GM19035 (cell line): ENCODE data around the gene FUT8.

ENCODE experiments used
- ATAC-seq: cut with Tn5 transposase; IDR thresholded peaks from one replicate; pipeline ENCODE4 v1.9.1; 2021; ENCODE audit not compliant: unreplicated experiment

Gene FUT8

DNA sequence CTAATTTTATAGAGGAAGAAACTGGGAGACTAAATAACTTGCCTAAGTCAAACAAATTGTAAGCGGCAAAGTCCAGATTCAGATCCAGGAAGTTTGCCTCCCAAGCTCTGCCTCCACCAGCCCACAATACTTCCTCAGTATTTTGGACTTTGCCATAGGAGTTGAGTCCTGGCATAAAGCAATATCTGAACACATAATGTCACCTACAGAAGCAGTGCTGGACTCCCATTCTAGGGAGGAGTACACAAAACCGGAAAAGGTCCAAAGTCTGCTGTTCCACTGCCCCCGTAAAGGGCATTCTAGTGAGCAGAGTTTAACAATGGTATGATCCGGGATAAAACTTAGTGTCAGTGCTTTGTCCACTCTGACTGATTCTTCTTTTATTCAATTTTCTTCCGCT is 340.5 kb downstream of the FUT8 start:
- ATAC-seq: no peak

DNA sequence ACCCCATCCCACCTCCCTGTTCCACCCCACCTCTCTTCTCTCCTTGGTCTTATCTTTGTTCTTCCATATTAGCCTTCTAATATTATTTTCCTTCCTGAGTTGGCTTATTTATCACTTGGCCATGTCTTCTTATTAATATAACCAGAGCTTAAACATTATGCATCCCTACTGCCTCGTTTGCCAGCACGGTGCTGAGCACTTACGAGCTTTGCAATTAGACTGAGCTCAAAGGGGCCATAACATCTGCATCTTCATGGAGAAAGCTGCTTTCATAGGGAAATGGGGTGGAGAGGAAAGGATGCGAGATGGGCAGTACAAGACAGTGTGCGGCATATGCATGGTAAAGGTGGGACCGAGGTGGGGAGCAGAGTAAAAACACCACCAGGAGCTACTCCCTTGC is 342.8 kb downstream of the FUT8 start:
- no peak for ATAC-seq

DNA sequence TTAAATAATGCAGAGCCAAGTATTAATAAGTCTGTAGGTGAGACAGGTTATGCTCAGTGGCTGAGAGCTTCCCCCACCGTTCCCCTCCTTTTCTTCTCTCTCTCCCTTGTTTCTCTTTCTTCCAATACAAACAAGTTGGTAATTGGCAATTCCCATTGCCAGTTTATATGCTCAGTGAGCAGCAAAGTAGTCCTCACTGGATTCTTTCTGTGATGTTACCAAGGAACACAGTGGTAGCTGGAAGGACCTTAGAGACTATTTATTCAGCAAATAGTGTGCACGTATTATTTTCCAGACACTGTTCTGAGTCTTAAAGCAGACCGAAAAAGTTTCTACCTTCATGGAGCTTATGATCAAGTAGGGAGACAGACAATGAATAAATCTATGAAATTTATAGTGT is 344.4 kb downstream of the FUT8 start:
- no peak for ATAC-seq

DNA sequence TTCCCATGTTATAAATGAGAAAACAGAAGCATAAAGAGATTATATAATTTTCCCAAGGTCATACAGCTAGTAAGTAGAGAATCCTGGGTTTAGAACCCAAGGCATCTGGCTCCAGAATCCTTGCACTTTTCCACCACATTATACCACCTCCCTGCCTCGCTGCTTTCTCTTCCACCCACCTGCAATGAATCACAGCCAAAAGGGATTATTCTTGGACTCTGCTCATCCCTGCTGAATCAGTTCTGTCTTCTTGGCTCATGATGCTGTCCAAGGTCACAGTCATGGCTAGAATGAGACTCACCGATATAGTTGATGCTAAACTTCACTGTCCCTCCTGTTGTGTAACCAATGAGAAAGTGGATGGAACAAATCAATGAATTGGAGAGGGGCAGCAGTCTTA is 356.6 kb downstream of the FUT8 start:
- ATAC-seq: no peak

DNA sequence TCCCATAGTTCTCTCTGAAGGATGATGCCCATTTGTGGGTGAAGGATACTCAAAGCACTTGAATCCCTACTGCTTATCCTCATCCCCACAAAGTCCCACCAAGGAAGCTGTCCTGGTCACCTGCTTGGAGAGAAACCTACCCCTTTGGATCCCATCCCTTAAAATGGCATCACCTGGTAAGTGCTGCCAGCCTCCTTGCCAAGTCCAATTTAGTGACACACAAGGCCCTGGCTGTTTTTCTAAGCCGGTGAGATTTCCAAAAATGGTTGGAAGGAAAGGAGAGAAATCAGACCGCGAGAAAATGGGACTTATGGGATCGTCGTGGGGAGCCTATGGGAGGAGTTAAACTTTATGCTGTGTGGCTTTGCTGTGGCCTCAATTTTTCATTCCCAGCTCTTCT is 358.2 kb downstream of the FUT8 start:
- no peak for ATAC-seq

DNA sequence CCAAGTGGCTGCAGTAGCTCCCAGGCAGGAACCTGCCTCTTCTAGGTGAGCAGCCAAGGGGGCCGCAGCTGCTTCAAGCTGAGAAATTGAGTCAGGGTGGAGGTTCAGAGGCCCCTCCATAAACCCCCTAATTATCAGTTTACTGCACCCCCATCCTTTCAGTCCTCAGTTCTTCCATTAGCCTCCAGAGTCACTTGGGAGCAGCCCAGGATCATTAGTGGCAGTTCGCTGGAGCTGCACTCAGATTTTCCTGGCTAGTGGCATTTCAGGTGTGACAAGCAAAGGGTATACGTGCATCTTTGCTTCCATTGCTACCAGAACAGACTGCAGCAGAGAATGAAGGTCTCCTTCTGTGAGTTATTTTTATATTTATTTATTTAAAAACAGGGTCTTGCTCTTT is 358.7 kb downstream of the FUT8 start:
- ATAC-seq: no peak

DNA sequence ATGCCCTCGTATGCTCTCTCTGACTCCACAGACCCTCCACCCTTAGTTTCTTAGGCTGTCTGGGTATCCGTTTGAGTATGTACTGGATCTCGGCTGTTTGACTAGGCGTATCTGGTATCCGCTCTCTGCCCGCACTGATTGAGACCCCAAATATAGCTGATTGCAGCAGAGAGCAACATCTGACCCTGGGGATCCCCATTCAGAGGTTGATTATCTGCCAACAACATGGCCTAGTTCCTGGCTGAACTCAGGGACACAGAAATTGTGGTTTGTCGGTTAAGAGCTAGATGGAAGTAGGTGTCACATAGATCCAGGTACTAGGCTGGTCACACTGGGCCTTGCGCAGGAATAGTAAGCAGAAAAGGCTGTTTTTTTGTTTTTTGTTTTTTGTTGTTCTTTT is 359.9 kb downstream of the FUT8 start:
- no peak for ATAC-seq

DNA sequence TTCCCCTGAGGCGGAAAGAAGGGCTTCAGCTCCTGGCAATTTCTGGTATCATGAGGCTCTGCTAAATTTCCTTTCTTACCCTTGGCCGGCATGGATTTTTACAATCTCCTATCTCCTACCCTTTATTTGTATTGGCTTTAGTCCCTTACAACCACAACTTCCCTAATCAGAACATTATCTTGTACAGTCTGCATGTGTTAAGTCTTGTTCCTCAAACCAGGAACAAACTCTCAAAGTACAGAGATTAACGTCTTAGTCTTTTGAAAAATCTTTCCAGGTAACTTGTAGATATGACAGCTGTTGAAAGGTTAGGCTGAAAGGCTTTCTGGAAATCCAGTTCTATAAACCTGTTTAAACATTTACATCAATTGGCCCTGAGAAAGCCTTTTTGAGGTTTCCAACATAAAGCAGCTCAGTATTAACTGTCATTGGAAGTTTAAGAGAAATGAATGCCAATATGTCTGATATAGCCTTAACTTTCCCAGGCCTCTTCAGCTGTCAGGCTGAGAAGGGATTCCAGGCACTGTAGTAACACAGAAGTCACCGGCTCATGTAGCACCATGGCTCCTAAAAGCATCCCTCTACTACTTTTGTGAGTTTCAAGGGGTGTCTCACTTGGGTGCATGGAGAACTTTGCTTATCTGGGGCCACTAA is 360.5 kb downstream of the FUT8 start:
- ATAC-seq: no peak

DNA sequence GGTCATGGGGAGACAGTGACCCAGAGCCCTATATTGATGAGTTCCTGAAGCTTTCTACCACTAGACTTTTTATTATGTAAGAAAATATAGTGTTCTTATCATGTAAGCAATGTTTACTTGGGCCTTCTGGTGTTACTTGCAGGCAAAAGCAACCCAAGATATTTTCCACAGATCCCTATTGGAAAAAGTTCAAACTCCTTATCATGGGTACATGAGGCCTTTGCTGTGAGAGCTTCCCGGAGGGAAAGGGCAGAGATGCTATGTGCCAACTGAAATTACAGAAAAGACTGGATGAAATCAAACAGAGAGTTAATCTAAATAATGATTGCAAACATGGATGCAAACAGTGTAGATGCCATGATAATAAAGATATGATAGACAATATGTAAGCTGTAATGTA is 361.5 kb downstream of the FUT8 start:
- no peak for ATAC-seq

DNA sequence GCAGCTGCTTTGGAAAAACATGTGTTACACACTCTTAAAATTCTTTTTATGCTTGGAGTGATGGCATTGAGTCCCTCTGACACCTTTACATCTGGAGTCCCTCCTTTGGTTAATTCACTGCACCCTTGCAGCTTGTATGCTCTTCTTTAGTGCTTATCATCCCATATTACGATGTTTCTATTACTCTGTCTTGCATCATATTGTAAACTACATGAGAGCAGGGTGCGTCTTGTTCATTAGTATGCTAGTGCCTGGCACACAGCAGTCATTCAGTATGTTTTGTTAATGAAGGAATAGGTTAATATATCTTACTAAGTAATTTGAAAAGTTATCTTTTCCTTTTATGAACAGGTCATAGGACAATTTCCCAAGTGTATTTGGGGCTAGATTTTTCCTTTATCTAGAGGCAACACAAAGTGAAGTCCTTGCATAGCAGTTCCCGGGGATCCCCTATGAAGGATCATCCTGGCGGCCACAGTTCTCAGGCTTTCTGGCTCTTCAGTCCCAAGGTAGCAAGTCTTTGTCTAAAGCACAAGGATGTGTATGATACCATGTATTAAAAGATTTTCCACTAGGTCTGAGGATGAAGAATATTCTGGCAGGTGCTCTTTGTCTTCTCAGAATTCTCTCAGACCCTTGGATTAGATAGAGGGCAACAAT is 363.8 kb downstream of the FUT8 start:
- ATAC-seq: no peak

DNA sequence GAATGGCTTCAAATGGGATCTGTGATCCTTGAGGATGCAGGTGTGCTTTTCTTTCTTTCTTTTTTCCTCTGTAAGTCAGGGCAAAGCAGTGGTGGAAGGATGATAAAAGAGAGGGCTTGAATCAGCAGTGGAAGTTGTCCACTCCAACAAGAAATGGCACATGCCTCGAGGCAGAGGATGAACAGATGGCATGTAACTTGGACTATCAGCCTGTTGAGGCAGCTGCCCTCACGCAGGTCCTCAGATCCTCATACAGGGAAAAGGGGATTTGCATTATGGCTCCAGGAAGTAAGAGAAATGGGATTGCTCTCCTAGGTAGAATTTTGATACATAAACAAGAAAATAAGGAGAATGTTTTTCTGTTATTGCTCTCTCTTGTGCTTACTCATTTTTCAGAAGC is 368.0 kb downstream of the FUT8 start:
- no peak for ATAC-seq

DNA sequence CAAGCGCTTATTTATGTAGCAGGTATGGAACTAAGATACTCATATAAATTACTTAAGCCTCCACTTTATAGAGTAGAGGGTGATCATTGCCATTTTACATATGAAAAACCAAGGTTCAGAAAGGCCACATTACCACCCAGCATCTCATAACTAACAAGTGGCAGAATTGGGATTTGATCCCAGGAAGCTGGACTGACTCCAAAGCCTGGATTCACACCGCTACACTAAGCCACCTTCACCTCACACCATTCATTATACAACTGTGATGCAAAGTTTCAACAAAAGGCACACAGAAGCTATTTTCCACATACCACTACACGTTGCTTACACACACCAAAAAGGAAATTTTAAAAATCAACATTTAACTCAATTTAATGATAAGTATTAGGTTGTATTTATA is 370.6 kb downstream of the FUT8 start:
- no peak for ATAC-seq

DNA sequence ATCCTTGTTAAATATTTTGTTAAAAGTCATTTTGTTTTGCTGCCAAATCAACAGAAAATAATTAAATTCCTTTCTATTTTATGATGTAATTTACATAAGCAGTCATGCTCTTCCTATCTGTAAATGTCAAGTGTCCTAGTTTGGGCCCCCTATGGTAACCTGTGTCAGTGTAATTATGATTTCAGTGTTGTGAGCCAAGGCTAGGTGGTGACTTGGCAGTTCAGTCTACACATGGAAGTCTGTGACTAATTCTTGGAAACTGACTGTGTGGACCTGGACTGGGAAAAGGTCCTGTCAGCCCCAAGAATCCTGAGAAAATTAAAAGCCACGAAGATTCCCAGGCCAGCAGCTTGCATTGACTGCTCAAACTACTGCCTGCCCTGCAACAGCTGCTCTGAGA is 371.0 kb downstream of the FUT8 start:
- ATAC-seq: no peak

DNA sequence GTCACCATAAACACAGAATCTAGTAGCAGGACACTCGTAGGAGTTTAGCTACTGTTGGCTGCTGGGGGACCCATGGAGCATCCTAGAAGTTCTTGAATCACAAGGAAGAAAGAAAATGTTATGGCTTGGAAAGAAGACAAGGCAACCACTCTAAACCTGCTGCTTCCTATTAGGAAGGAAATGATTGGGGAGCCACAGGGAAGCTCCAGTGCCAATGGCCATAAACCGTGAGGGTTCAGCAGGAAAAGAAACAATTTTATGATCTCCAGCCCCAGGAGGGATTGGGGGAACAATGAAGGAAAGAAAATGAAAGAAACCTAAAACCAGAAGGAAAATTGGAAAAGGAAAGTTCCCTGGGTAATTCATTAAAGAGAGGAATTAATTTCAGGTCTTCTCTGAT is 372.0 kb downstream of the FUT8 start:
- no peak for ATAC-seq

DNA sequence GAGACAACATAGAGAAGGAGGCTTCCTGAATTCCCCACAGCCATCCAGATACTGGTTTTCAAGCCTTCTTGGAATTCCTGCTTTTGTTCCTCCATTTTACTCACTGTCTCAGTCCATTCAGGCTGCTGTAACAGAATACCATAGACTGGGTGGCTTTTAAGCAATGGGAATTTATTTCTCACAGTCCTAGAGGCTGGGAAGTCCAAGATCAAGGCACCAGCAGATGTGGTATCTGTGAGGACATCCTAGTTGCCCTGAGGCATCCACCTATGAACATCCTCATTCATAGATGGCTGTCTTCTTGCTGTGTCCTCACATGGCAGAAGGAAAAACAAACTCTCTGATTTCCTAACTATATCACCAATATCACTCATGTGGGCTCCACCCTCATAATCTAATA is 374.9 kb downstream of the FUT8 start:
- ATAC-seq: no peak

DNA sequence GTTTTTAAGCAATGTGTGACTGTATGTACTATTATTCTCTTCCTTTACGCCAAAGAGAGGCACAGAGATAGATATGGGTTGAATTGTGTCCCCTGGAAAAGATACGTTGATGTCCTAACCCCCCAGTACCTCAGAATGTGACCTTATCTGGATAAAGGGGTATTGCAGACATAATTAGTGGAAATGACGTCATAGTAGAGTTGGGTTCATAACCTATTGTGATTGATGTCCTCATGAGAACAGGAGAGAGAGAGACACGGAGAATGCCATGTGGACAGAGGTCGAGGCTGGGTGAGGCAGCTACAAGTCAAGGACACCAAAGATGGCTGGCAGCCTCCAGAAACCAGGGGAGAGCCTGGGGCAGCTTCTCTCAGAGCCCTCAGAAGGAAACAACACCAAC is 376.3 kb downstream of the FUT8 start:
- ATAC-seq: no peak

DNA sequence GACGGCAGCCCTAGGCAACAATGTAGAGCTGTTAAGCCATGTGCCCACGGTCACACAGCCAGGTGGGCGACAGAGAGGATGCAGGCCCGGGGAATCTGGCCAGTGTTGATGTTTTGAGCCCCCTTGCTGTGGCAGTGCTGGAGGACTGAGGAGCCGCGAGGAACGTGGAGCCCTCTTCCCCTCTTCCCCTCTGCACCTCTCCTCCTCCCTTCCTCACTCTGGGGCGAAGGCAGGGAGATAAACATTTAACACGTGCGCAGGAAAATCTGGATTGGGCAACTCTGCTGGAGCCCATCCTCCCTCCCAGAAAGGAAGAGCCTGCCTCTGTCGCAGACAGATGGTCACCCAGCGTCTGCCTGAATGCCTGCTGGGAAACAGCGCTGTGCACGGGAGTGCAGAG is 376.8 kb downstream of the FUT8 start:
- ATAC-seq: no peak

DNA sequence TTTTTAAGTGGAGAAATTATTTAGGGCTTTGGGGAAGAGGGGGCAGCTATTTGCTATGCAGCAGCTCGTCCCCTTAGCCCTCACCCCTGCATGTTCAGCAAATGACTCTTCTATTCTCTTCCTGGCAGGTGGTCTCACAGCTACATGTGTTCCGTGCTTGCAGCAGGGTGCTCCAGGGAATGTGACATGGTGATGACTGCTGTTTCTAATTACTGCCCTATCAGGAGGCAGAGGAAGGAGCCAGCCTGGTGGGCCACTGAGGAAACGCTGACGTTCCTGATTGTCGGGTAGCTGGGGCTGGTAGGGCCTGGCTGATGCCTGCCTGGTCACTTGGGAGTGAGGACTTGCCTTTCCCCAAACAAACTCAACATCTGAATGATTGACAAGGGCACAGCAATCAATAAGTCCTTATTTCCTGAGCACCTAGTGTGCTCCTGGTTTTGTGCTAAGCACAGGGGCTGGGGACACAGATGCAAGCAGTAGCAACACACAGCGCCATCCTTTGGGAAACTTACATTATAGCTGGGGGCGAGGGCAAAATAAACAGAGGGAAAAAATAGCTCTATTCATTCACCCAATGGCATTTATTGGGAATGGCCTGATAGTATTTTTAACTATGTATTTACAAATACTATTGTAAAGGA is 377.8 kb downstream of the FUT8 start:
- ATAC-seq: no peak

DNA sequence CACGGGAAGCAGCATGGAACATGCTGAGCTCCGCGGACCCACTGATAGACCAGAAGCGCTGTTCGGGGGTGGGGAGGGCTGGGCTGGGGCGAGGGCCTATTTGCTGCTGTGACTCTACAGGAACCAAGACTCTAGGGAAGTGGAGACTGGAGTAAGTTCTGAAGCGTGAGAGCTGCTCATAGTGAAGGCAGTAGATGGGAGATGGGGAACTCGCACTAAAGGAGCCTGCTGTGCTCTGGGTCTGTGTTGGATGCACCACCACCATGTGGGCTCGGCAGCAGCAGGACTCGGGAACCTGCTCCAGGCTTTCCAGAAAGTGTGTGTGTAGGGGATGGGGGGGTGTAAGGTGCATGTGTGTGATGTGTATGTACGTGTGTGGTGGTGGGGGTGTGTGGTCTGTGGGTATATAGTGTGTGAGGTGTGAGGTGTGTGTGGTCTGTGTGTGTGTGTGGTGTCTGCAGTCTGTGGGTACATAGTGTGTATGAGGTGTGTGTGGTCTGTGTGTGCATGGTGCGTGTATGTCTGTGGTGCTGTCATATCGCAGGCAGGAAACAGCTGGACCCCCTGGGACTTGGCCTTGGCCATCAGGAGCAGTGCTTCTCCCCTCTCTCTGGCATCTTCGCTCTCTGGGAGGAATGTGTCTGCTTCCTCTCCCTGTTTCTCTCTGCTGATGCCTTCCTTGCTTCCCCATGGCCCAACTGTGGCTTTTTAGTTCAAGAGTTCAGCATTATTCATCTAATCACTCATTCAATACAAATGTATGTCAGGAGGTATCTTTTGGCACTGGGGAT is 378.9 kb downstream of the FUT8 start:
- ATAC-seq: no peak

DNA sequence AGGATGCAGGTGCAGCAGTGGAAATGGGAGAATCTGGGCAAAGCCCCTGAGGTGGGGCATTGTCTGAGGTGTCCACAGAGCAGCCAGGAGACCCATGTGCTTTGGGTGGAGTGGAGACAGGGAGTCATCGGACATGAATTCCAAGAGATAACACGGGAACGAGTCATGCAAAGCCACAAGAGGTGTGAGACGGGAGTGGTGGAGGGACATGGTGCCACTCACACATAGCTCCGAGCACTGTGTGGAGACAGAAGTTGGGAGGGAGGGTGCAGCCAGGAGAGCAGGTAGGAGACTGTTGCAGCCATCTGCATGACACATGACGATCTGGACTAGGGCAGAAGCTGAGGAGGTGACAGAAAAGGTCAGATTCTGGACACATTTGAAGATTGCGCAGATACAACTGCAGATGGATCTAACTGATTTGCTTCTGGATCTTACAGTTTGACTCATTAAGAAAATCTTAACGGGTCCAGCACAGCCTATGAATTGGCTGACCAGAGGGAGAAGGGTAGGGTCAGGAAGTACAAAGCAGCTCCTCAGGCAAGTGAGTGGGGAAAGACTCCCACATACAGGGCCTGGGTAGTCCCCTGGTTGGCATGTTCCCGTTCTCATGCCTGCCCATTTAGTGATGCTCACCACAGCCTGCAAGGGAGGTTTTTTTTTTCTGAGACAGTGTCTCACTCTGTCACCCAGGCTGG is 379.8 kb downstream of the FUT8 start:
- ATAC-seq: no peak
